SK-N-MC (cell line): ENCODE results near the gene LEFTY1.

Source experiments
- DNase-seq: peaks from one replicate; pipeline ENCODE4 v3.0.0-alpha.2; 2011; ENCODE audit warnings: low read depth, low spot score
- H3K27ac ChIP-seq: fragments of 200-600 bp; sonication (generic); 2 replicates; pipeline ENCODE4 v1.5.1; 2016; ENCODE audit warnings: mixed run types
- H3K36me3 ChIP-seq: fragments of 200-600 bp; sonication (generic); 2 replicates; pipeline ENCODE4 v1.6.1; 2017; ENCODE audit warnings: antibody characterized with exemption, low read length, mixed read lengths; ENCODE audit not compliant: insufficient read depth
- H3K4me3 ChIP-seq: fragments of 200-600 bp; sonication (generic); 2 replicates; pipeline ENCODE4 v1.5.1; 2016
- H3K9ac ChIP-seq: fragments of 200-600 bp; sonication (generic); 2 replicates; pipeline ENCODE4 v1.8.0; 2017; ENCODE audit warnings: mixed run types, mixed read lengths; ENCODE audit not compliant: insufficient read length
- H3K9me3 ChIP-seq: fragments of 200-600 bp; sonication (generic); 2 replicates; pipeline ENCODE4 v1.6.1; 2017; ENCODE audit warnings: low read depth, mild to moderate bottlenecking, antibody characterized with exemption, low read length, moderate library complexity, mixed read lengths
- EZH2 ChIP-seq: fragments of 200-600 bp; sonication (generic); IDR thresholded peaks from one replicate; pipeline ENCODE4 v1.6.1; 2017; ENCODE audit warnings: antibody characterized with exemption
- FOXP2 ChIP-seq: optimal IDR thresholded peaks from 2 replicates; pipeline ENCODE3; 2011; ENCODE audit warnings: mild to moderate bottlenecking, moderate library complexity; ENCODE audit not compliant: insufficient read depth; ENCODE audit errors: extremely low read length, control extremely low read depth
- POLR2AphosphoS5 ChIP-seq: IDR thresholded peaks from 2 replicates; pipeline ENCODE4 v1.6.1; 2012; ENCODE audit warnings: mild to moderate bottlenecking, low read depth, low read length, borderline replicate concordance

Gene LEFTY1

DNA sequence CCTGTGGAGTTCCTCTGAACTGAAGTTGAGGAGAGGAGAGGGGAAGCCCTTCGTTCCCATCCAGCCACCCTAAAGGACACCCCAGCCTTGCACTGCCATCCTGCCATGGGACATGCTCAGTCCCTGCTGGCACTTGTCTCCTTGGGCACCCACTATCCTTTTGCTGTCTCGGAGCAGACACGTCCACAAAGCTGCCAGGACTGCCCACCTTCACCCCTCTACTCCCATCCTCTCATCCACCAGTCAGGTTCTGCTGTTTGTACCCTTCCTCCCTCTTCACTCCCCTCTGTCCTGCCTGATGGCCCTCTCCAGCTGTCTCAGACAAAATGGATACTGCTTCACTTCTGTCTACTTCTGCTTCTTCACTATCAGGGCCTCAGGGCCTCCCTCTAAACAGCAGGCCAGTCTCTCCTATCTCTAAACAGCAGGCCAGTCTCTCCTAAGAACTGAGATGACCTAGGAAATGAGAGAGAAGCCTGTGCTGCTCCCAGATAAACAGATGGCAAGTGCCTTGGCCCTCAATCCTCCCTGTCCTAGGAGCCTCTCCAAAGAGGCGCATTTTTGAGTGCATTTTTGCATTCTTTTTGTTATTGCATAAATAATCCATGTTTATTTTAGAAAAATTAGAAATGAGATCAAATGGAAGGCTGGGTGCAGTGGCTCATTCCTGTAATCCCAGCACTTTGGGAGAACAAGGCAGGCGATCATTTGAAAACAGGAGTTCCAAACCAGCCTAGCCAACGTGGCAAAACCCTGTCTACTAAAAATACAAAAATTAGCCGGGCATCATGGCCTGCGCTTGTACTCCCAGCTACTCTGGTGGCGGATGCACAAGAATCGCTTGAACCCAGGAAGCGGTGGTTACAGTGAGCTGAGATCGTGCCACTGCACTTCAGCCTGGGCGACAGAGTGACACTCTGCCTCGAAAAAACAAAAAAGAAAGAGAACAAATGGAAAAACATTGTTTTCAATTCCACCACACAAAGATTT, 39.5 kb upstream of the LEFTY1 start:
- DNase-seq, result no peak
- Histone ChIP-seq H3K9me3 (no peaks in the 10 kb centered on the region), H3K4me3 (no peak overlapping the region), H3K36me3 (no peaks in the 10 kb centered on the region), H3K9ac (no peak overlapping the region), H3K27ac (no peak overlapping the region)
- no peak for TF ChIP-seq FOXP2

GRCh38 chr1:225926551-225927113, 37.7 kb upstream of the LEFTY1 start:
- no peak for DNase-seq
- Histone ChIP-seq H3K9ac (no peak overlapping the region), H3K4me3 (no peak overlapping the region), H3K27ac (no peak overlapping the region), H3K36me3 (peaks cover 4% of the 10 kb centered on the region; the same call in 1 of the 2 replicates), H3K9me3 (no peaks in the 10 kb centered on the region)
- TF ChIP-seq POLR2AphosphoS5 (no peak), EZH2 (no peak), FOXP2 (no peak)

GRCh38 chr1:225923692-225924555, 35.0 kb upstream of the LEFTY1 start, which contains the start of gene PYCR2:
Gene PYCR2, minus strand, starts transcription at chr1:225924250. Its CDS starts 140 bp downstream, at chr1:225924110.
- TF ChIP-seq FOXP2, result peak; percentile 73
- TF ChIP-seq EZH2, result no peak
- TF ChIP-seq POLR2AphosphoS5, result peak; percentile 95
- DNase-seq, result peak; percentile 52
- peaks cover 14% of the 10 kb centered on the region; the same call in 1 of the 2 replicates for H3K36me3 ChIP-seq
- H3K27ac ChIP-seq, result peak within 1 kb of the TSS; percentile 81
- no peaks in the 10 kb centered on the region for H3K9me3 ChIP-seq
- H3K9ac ChIP-seq, result peak within 1 kb of the TSS; percentile 93
- peak within 1 kb of the TSS; percentile 95 for H3K4me3 ChIP-seq

DNA sequence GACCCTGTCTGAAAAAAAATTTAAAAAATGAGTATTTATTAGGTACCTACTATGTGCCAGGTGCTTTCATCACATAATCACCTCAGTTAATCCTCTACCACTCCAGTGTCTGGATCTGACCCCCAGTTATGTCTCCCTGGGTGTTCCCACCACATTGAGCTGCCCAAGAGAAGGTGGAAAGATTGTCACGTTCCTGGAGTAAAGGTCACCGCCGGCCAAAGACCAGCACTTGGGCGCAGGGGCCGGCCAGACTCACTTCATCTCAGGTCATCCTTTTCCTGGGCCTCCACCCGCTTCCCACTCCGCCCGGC, 34.4 kb upstream of the LEFTY1 start:
- Histone ChIP-seq H3K9ac (peak overlapping the region; percentile 93), H3K36me3 (peaks cover 19% of the 10 kb centered on the region; the same call in 1 of the 2 replicates), H3K9me3 (no peaks in the 10 kb centered on the region), H3K27ac (no peak overlapping the region), H3K4me3 (peak overlapping the region; percentile 95)
- TF ChIP-seq FOXP2, result no peak
- no peak for TF ChIP-seq POLR2AphosphoS5
- no peak for TF ChIP-seq EZH2
- no peak for DNase-seq

GRCh38 chr1:225921734-225922709, 33.1 kb upstream of the LEFTY1 start:
- H3K27ac ChIP-seq, result no peak overlapping the region
- DNase-seq, result no peak
- peak overlapping the region; percentile 95 for H3K4me3 ChIP-seq
- H3K9ac ChIP-seq, result no peak overlapping the region
- peaks cover 30% of the 10 kb centered on the region for H3K36me3 ChIP-seq
- H3K9me3 ChIP-seq, result no peaks in the 10 kb centered on the region
- no peak; the same call in 1 of the 2 replicates for TF ChIP-seq POLR2AphosphoS5
- no peak for TF ChIP-seq FOXP2
- no peak for TF ChIP-seq EZH2

DNA sequence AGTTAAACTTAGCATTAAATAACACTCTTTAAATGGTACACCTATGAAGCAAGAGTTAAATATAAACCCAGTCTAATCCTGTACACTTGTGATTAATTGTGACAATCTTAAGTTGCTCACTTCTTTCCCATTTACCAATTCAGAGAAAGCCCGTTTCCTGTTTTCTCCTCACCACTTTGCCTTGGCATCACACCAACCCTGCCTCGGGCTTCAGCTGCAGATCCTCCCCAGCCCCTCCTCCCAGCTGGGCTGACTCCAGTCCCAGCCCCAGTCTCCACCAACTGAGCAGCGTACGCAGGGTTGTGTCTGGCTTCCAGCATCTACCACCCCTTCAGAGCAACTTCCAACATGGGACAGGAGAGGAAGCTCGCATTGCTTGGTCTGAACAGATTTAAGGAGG, 31.0 kb upstream of the LEFTY1 start:
- peak overlapping the region; percentile 71 for H3K27ac ChIP-seq
- peak; percentile 94 for DNase-seq

GRCh38 chr1:225918280-225918679, 29.3 kb upstream of the LEFTY1 start:
- no peak overlapping the region for H3K27ac ChIP-seq
- TF ChIP-seq POLR2AphosphoS5 (no peak), FOXP2 (no peak), EZH2 (no peak)
- no peak overlapping the region for H3K4me3 ChIP-seq
- DNase-seq, result no peak
- no peaks in the 10 kb centered on the region for H3K9me3 ChIP-seq
- H3K36me3 ChIP-seq, result peaks cover 30% of the 10 kb centered on the region
- H3K9ac ChIP-seq, result no peak overlapping the region

More for the DNA sequence above, 31.0 kb upstream of the LEFTY1 start:
- no peak overlapping the region for H3K9ac ChIP-seq
- TF ChIP-seq EZH2, result no peak
- no peak for TF ChIP-seq FOXP2
- TF ChIP-seq POLR2AphosphoS5, result peak; percentile 72
- no peaks in the 10 kb centered on the region for H3K9me3 ChIP-seq
- H3K36me3 ChIP-seq, result peaks cover 30% of the 10 kb centered on the region
- peak overlapping the region; percentile 59 for H3K4me3 ChIP-seq
